CD14-positive monocyte (primary cell): ENCODE data around the gene MS4A8. TPM values are rescaled to one million over a fixed set of nuclear protein-coding genes. Genes with fewer than 3 reads are reported as not detected.

Experiments
- DNase-seq, 3 donors: peaks; one replicate each; pipeline ENCODE4 v3.0.0-alpha.2; 2011 to 2022
- H2AFZ ChIP-seq: 2 replicates; pipeline ENCODE4 v1.6.0; 2012; ENCODE audit warnings: mild to moderate bottlenecking, low read depth, low read length, inconsistent platforms; ENCODE audit not compliant: insufficient read depth, poor library complexity, severe bottlenecking
- H3K27ac ChIP-seq, 2 donors: 1 replicate in 1 of 2; 2 replicates in 1 of 2; pipeline ENCODE4 v1.5.1; 2012 to 2013; ENCODE audit warnings: low read length in 2 of 2, control low read depth in 1 of 2, inconsistent platforms in 1 of 2, low read depth in 1 of 2, mild to moderate bottlenecking in 1 of 2
- H3K27me3 ChIP-seq, 2 donors: one replicate each; pipeline versions ENCODE4 v1.6.0 to v1.6.1; 2011 to 2013; ENCODE audit warnings: low read length in 2 of 2; ENCODE audit not compliant: control insufficient read depth in 2 of 2, insufficient read depth in 2 of 2
- H3K36me3 ChIP-seq, 2 donors: replicated peaks in 1 of 2; 1 replicate in 1 of 2; 2 replicates in 1 of 2; pipeline versions ENCODE4 v1.5.1 to v1.6.1; 2012 to 2013; ENCODE audit warnings: low read length in 2 of 2, control low read depth in 1 of 2, inconsistent platforms in 1 of 2, mild to moderate bottlenecking in 1 of 2; ENCODE audit not compliant: insufficient read depth in 2 of 2, control insufficient read depth in 1 of 2
- H3K4me1 ChIP-seq, 2 donors: 1 replicate in 1 of 2; 2 replicates in 1 of 2; pipeline versions ENCODE4 v1.5.1 to v1.6.1; 2012 to 2013; ENCODE audit warnings: low read length in 2 of 2, control low read depth in 1 of 2, inconsistent platforms in 1 of 2, mild to moderate bottlenecking in 1 of 2, moderate library complexity in 1 of 2; ENCODE audit not compliant: insufficient read depth in 2 of 2, control insufficient read depth in 1 of 2
- H3K4me2 ChIP-seq: replicated peaks from 2 replicates; pipeline ENCODE3; 2012; ENCODE audit warnings: low read length, moderate library complexity, mild to moderate bottlenecking; ENCODE audit not compliant: poor library complexity, severe bottlenecking; ENCODE audit errors: extremely low read depth
- H3K4me3 ChIP-seq, 3 experiments: fragments of 200-600 bp in 1 of 3; sonication (generic) in 1 of 3; replicated peaks in 1 of 3; 1 replicate in 2 of 3; 2 replicates in 1 of 3; pipeline ENCODE4 v1.5.1; 2011 to 2013; ENCODE audit warnings: low read length in 3 of 3, mild to moderate bottlenecking in 3 of 3, control low read depth in 2 of 3, low read depth in 2 of 3, inconsistent platforms in 1 of 3, moderate library complexity in 1 of 3
- H3K79me2 ChIP-seq: 2 replicates; pipeline ENCODE4 v1.6.0; 2012; ENCODE audit warnings: mild to moderate bottlenecking, control low read depth, inconsistent platforms, low read length, moderate library complexity; ENCODE audit not compliant: insufficient read depth
- H3K9ac ChIP-seq: 2 replicates; pipeline ENCODE4 v1.6.0; 2017; ENCODE audit warnings: low read length, mild to moderate bottlenecking; ENCODE audit not compliant: insufficient read depth, poor library complexity, severe bottlenecking
- H3K9me3 ChIP-seq, 2 donors: replicated peaks in 1 of 2; 1 replicate in 1 of 2; 2 replicates in 1 of 2; pipeline versions ENCODE4 v1.5.1 to v1.6.1; 2012 to 2013; ENCODE audit warnings: low read length in 2 of 2, control low read depth in 1 of 2; ENCODE audit not compliant: control insufficient read depth in 1 of 2, insufficient read depth in 1 of 2
- H4K20me1 ChIP-seq: 2 replicates; pipeline ENCODE4 v1.6.0; 2012; ENCODE audit warnings: mild to moderate bottlenecking, low read length, control low read depth, moderate library complexity; ENCODE audit not compliant: insufficient read depth
- H3K27ac Mint-ChIP-seq, 7 donors: one replicate each; pipeline ENCODE4 v1.8.0; 2020; ENCODE audit warnings: mild to moderate bottlenecking in 7 of 7, mixed read lengths in 7 of 7, moderate library complexity in 6 of 7, inconsistent platforms in 2 of 7
- H3K27me3 Mint-ChIP-seq, 3 donors: one replicate each; pipeline ENCODE4 v1.8.0; 2021 to 2022; ENCODE audit warnings: low read depth in 3 of 3, mild to moderate bottlenecking in 3 of 3, mixed read lengths in 3 of 3, moderate library complexity in 3 of 3, inconsistent platforms in 1 of 3
- H3K36me3 Mint-ChIP-seq, 2 donors: one replicate each; pipeline ENCODE4 v1.8.0; 2020; ENCODE audit warnings: mixed read lengths in 2 of 2, inconsistent platforms in 1 of 2, mild to moderate bottlenecking in 1 of 2
- H3K4me1 Mint-ChIP-seq: one replicate; pipeline ENCODE4 v1.8.0; 2020; ENCODE audit warnings: mild to moderate bottlenecking, mixed read lengths
- H3K4me3 Mint-ChIP-seq, 2 donors: one replicate each; pipeline ENCODE4 v1.8.0; 2020; ENCODE audit warnings: mild to moderate bottlenecking in 2 of 2, mixed read lengths in 2 of 2, moderate library complexity in 1 of 2
- H3K9me3 Mint-ChIP-seq, 7 donors: one replicate each; pipeline ENCODE4 v1.8.0; 2020 to 2022; ENCODE audit warnings: mixed read lengths in 7 of 7, mild to moderate bottlenecking in 6 of 7, moderate library complexity in 6 of 7, inconsistent platforms in 2 of 7
- WGBS: methylation state at CpG from one replicate; pipeline ENCODE4 v1.1.5; 2013; ENCODE audit warnings: missing lambda C conversion rate; ENCODE audit not compliant: insufficient coverage; 5-methylcytosine and 5-hydroxymethylcytosine counted together
- intact Hi-C, 2 donors: fragments of 100-400 bp; cut with micrococcal nuclease; formaldehyde crosslinking; loops; one replicate each; pipeline versions ENCODE4 v1.15.0 to v1.15.1; 2023
- polyA plus RNA-seq, 3 donors: library from polyadenylated mRNA; depleted of rRNA in 1 of 3; unstranded in 2 of 3; stranded (reverse) in 1 of 3; fragments of 300-500 nt in 2 of 3; fragments of >200 nt in 1 of 3; fragmentation: Illumina TruSeq in 2 of 3; gene quantifications; 1 replicate in 2 of 3; 2 replicates in 1 of 3; pipeline ENCODE4 v1.2.3, GENCODE V29; 2012 to 2021
- TF ChIP-seq, protein P1 (sequence below): fragments of 200-600 bp; IDR thresholded peaks from one replicate; pipeline ENCODE4 v1.8.0; 2022; ENCODE audit warnings: antibody characterized with exemption, mild to moderate bottlenecking

The MS4A8 gene
- polyA plus RNA-seq, 3 donors, result not detected

DNA sequence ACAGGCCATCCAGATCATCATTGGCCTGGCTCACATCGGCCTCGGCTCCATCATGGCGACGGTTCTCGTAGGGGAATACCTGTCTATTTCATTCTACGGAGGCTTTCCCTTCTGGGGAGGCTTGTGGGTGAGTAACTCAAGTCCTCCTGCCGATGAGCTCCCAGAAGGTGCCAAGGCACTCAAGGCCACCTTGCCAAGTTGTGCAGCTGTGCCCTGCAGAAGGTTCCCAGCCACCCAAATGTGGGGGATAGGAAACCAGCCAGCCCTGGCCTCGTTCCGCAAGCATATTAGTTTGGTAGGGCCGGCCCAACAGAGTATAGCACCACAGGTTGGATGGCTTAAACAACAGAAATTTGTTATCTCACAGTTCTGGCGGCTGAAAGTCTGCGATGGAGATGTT lies 4.0 kb downstream of the MS4A8 start:
- Mint-ChIP-seq H3K4me1 (peaks cover 2% of the 10 kb centered on the region), H3K27me3 (peaks cover 1 to 4% (median 3%) of the 10 kb centered on the region in 3 donors), H3K9me3 (peaks cover 0 to 3% (median 0%) of the 10 kb centered on the region in 7 donors), H3K27ac (no peak overlapping the region), H3K36me3 (no peaks in the 10 kb centered on the region), H3K4me3 (no peak overlapping the region)
- Histone ChIP-seq H2AFZ (no peak overlapping the region), H3K27ac (no peak overlapping the region), H3K79me2 (no peaks in the 10 kb centered on the region), H4K20me1 (no peaks in the 10 kb centered on the region), H3K4me1 (no peaks in the 10 kb centered on the region), H3K4me2 (no peak overlapping the region), H3K9me3 (no peaks in the 10 kb centered on the region), H3K9ac (no peak overlapping the region), H3K36me3 (no peaks in the 10 kb centered on the region), H3K4me3 (no peak overlapping the region), H3K27me3 (no peaks in the 10 kb centered on the region)
- DNase-seq, result no peak
- TF ChIP-seq, protein P1, sequence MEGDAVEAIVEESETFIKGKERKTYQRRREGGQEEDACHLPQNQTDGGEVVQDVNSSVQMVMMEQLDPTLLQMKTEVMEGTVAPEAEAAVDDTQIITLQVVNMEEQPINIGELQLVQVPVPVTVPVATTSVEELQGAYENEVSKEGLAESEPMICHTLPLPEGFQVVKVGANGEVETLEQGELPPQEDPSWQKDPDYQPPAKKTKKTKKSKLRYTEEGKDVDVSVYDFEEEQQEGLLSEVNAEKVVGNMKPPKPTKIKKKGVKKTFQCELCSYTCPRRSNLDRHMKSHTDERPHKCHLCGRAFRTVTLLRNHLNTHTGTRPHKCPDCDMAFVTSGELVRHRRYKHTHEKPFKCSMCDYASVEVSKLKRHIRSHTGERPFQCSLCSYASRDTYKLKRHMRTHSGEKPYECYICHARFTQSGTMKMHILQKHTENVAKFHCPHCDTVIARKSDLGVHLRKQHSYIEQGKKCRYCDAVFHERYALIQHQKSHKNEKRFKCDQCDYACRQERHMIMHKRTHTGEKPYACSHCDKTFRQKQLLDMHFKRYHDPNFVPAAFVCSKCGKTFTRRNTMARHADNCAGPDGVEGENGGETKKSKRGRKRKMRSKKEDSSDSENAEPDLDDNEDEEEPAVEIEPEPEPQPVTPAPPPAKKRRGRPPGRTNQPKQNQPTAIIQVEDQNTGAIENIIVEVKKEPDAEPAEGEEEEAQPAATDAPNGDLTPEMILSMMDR, result no peak
- intact Hi-C loops, result no loop called here
- WGBS, result 98% methylated on average over 9 of the region's 12 CpGs

DNA sequence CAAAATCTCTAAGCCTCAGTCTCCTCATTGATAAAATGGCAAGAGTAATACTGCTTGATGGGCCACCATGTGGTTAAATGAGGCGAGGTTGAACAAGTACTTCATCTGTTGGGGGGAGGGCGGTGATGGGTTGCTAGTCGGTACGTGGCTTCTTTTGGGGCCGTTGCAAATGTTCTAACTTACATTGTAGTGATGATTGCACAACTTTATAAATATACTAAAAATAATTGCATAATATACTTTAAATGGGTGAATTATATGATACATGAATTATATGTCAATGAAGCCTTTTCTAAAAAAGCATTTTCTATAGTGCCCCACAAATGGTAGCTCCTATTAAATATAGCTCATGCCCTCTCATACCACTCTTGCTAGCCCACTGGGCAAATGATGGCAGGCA lies 6.5 kb downstream of the MS4A8 start:
- Histone ChIP-seq H3K9me3 (no peaks in the 10 kb centered on the region), H3K4me3 (no peak overlapping the region), H3K9ac (no peak overlapping the region), H3K4me2 (no peak overlapping the region), H3K36me3 (no peaks in the 10 kb centered on the region), H3K4me1 (no peaks in the 10 kb centered on the region), H3K79me2 (no peaks in the 10 kb centered on the region), H2AFZ (no peak overlapping the region), H4K20me1 (no peaks in the 10 kb centered on the region), H3K27ac (no peak overlapping the region), H3K27me3 (no peaks in the 10 kb centered on the region)
- TF ChIP-seq, protein P1, result no peak
- intact Hi-C loops, result no loop called here
- no peak for DNase-seq
- H3K36me3 Mint-ChIP-seq, result no peaks in the 10 kb centered on the region
- peaks cover 0 to 3% (median 0%) of the 10 kb centered on the region in 7 donors for H3K9me3 Mint-ChIP-seq
- H3K27ac Mint-ChIP-seq, result no peak overlapping the region
- H3K4me1 Mint-ChIP-seq, result peaks cover 2% of the 10 kb centered on the region
- WGBS, result no CpG with 5 or more reads among the region's 5 CpGs
- H3K27me3 Mint-ChIP-seq, result peaks cover 1 to 4% (median 3%) of the 10 kb centered on the region in 3 donors
- H3K4me3 Mint-ChIP-seq, result no peak overlapping the region
